ENCODE data around the gene ASCL2.

Gene ASCL2

DNA sequence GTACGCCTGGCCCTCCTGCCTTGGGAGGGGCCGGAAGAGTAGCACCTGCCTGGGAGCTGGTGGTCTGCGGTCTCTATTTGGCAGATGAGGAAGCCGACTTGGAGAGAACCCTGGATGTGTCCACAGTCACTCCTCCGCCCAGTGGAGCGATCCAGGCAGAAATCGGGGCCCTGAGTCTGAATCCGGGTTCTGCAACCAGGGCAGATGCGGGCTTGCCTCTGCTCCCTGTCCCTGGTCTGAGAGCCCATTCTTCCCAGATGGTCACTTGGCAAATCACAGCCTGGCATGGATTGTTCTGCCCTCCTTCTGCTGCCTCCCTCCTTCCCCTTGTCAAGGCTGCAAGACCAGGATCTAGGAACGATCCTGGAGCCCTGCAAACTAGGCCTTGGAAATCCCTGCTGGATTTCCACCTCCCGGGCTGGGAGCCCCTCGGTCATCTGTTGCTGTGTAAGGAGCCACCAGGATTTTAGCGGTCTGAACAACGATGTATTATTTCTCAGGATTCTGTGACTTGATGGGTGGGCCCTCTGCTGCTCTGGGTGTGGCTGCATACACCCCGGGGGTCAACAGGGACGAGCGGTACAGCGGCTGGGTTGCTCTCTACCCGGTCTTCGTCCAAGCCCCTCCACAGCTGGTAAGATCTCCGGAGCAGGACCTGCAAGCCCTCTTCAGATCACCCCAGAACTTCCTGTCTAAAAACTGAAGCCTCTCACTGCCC is 2.0 kb upstream of the ASCL2 start:
- no peak for DNase-seq (ENCODE audit: low read depth in 2 of 2)

DNA sequence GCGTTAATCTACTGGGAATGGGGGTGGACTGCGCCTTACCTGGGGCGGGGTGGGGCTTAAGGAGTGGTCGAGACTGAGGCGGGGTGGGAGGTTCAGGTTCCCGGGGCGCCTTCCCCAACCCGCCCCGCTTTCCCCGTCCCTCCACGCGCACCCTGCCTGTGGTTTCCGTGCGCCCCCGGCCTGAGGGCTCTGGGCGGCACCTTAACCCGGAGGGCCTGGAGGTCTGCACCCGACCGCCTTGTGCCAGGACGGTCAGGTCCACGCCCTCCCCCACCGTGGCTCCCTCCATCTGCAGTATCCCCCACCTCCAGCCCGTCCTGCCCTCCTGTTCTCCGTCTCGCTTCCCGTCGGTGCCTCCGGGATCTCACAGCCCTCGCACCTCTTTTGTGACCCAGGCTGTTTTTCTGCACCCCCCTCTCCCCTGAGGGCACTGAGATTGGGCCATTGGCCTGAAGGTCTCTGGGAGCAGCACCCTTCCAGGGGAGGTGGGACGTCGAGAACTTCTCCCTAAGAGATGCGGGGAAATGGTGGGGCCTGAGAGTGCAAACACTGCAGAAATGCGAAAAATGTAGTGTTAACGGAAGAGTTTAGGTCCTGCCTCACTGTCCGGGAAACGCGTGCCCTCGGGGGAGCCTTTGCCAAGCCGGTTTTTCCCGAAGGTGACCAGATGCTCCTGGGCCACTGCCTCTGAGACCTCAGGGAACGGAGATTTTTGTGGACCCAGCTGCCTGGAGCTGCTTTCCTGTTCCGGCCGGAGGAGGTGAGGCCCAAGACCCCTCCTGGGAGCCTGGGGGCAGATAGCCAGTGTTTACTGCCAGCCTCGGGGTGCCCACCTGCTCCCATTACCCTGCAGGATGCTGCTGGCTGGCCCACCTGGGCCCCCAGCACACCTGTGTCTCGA is 1.2 kb upstream of the ASCL2 start:
- DNase-seq (ENCODE audit: low read depth in 2 of 2), result no peak

GRCh38 chr11:2271077-2271326 is 614 bp upstream of the ASCL2 start:
- DNase-seq (ENCODE audit: low read depth in 2 of 2), result peak; percentile 39 to 52

DNA sequence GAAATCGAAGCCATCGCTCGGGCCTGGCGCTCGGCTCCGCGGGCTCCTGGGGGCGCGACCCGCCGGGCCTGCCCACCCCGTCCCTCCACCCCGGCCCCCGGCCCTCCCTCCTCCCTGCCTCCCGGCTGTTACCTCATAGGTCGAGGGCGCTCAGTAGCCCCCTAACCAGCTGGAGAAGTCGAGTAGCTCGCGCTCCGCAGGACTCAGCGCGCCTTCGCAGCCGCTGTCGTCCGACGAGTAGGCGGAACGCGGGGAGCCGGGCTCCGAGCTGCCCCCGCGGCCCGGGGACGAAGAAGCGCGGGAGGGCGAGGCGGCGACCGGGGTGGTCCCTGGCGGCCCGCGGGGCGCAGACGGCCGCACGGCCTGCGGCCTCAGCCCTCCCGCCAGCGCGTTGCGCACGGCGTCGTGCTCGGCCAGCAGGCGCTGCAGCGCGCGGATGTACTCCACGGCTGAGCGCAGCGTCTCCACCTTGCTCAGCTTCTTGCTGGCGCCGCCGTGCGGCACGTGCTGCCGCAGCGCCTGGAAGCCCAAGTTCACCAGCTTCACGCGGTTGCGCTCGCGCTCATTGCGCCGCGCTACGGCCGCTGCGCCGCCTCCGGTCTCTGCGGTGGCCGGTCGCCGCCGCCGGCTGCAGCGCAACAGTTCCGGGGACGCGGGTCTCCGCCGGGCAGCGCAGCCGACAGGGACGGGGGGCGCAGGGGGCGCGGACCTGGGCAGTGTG is 627 bp downstream of the ASCL2 start:
- peak in 1 of 2 donors; percentile 33 for DNase-seq (ENCODE audit: low read depth in 2 of 2)

DNA sequence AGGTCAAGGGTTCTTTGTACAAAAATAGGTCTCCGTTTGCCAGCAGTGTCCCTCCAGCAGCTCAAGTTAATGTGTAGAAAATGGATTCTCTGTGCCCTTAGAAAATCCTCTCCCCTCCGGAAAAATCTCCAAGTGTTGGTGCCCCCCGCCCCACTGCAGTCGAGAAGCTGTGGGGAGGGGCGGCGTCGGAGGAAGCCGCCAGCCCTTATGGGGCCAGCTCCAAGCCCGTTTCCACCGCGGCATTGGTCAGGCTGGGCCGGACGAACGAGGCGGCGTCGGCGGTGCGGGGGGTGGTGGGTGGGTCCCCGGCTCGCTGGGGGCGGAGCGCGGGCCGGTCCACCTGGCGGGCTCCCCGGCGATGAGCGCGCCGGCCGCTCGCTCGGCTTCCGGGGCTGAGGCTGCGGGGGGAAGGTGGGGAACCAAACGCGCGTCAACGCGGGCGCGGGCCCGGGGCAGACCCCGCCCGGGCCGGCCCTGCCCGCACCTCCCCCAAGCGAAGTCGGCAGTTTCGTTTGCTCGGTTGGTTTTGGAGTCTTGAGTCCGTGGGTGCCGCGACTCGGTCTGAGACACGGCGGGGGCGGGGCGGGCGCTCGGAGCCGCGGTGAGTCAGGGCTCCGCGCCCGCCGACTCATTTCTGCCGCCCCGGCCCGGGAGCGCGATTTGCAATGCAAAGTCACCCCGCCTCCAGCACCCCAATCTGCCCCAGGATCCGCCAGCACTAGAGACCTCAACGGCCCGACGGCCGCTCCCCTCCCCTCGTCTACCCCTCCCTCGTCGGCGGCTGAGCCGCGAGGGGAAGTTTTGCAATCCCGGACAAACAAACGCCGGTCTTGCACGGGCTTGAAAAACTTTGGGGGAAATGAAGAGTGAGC is 1.4 kb downstream of the ASCL2 start:
- peak; percentile 82 to 83 for DNase-seq (ENCODE audit: low read depth in 2 of 2)

GRCh38 chr11:2267851-2268728 is 2.3 kb downstream of the ASCL2 start:
- no peak for DNase-seq (ENCODE audit: low read depth in 2 of 2)

DNA sequence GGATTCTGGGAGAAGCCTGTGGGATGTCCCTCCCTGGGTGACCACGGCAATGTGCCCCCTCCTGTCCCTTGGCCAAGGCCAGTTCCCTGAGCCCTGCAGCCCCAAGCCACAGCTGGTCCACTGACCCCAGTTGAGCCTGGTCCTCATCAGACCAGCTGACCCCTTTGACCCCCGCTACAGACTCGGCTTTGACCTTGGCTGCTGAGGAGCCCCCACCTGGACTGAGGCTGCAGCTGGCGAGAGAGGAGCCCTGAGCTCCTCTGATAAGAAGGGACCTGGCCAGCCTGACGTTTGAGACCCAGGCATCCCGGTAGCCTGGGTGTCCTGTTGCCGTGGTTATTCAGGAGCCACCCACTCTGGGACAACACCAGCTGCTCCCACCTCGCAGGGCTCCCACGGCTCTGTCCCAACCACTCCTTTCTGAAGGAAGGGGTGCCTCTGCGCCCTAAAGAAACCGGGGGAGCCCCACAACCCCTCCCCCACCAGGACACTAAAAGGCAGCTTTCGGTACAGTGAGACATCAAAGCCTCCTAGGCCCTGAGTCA is 3.0 kb downstream of the ASCL2 start:
- no peak for DNase-seq (ENCODE audit: low read depth in 2 of 2)

- no peak for DNase-seq (ENCODE audit: low read depth in 2 of 2)
Observed at GRCh38 chr11:2266586-2267305, 3.6 kb downstream of the ASCL2 start.

GRCh38 chr11:2265854-2266585 is 4.4 kb downstream of the ASCL2 start:
- DNase-seq (ENCODE audit: low read depth in 2 of 2), result no peak

GRCh38 chr11:2265396-2265795 is 5.0 kb downstream of the ASCL2 start:
- DNase-seq (ENCODE audit: low read depth in 2 of 2), result no peak

DNA sequence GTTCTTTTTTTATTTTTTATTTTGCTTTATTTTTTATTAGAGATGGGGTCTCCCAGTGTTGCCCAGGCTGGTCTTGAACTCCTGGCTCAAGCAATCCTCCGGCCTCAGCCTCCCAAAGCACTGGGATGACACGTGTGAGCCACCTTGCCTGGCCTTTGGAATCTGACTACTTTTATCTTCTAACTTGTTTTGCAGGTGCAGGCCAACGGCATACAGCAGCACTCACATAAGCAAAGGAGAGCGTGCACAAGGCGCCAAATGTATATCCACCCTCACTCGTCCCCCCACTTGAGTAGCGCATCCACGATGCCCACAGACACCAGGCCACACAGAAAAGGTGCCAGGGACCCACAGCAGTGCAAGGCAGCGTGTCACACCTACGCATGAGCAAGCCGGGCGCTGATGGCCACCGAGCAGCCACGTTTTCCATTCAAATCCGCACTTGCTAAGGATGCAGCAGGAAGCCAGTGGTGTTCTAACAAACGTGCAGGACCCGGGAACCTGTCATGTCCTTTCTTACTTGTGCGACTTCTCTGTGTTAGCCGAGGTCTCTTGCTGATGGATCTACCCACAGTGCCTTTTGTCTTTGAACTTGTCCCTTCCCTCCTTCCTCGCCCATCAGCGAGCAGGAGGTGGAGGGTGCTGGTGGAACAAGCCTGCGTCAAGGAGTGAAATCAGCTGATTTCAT is 5.9 kb downstream of the ASCL2 start:
- DNase-seq (ENCODE audit: low read depth in 2 of 2), result no peak

DNA sequence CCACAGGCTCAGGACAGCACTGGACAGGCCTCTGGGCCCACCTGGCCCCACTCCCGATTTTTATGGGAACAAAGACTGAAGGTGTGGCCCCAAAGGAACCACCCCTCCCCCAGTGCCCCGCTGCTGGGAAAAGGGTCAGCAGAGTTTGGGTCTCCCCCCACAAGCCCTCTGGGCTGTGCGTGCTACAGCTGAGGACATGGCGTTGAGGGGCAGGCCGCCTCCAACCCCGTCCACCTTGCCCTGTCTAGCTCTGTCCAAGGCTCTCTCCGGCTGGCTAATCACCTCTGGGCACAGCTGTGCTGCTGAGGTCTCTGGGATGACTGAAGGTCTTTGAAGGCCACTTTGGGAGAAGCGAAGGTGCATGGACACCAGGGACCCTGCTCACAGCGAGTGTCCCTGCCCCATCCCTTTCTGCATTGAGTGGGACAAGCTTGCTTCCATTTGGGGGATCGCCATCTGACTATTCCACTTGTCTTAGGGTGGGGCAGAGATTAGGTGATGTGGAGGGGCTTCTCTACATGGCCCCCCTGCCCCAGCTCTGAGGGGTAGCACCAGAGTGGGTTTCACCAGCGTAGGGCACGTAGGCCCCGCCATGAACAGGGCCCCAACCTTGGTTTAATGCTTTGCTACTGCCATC is 6.5 kb downstream of the ASCL2 start:
- no peak for DNase-seq (ENCODE audit: low read depth in 2 of 2)

GRCh38 chr11:2263071-2263565 is 7.3 kb downstream of the ASCL2 start:
- DNase-seq (ENCODE audit: low read depth in 2 of 2), result no peak

GRCh38 chr11:2262301-2263070 is 7.9 kb downstream of the ASCL2 start:
- DNase-seq (ENCODE audit: low read depth in 2 of 2), result no peak

DNA sequence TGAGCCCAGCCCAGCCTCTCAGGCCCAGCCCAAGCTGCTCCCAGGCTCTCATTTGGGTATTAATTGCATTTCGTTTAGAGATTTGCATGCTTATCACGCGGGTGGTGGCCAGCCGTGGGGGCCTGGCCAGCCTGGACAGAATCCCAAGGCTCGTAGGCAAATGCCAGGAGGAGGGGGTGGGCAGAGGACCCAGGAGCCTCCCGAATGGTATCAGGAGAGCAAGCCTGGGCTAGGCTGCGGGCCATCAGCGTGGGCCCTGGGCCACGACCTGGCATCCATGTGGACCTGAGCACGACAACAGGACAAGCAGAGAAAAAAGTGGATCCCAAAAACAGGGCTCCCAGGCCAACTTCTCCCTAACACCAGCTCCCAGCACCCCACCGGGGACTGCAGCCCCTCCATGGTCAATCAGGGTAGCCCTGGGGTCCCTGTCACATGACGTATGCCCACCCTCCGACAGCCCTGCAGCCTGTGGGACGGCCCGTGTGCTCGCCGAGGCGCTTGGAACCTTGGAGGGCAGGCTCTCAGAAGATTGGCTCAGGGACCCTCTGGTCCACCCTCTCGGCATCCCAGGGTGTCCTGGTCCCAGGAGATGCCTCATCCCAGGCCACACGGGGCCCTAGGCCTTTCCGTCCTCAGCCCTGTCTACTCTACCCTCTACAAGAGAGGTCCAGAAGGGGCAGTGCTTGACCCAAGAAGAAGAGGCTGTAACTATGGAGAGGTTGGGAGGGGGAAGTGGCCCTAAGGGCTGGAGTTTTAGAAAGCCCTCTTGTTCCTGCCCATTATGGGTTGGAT is 8.8 kb downstream of the ASCL2 start:
- no peak for DNase-seq (ENCODE audit: low read depth in 2 of 2)

Measured in stimulated activated CD4-positive, alpha-beta T cell treated with anti-CD3 and anti-CD28 coated beads, Interleukin-1b, Interleukin-23, amount 100 ng/mL, for 4 hours (primary cell).